Ishikawa (cell line): ENCODE data around the gene DHCR7.

ENCODE experiments used
- CEBPB ChIP-seq: IDR thresholded peaks from 2 replicates; pipeline ENCODE4 v1.6.1; 2012
- CREB1 ChIP-seq: IDR thresholded peaks from 2 replicates; pipeline ENCODE4 v1.6.1; 2012; ENCODE audit warnings: low read depth
- EGR1 ChIP-seq: IDR thresholded peaks from 2 replicates; pipeline ENCODE4 v1.6.1; 2012
- EP300 ChIP-seq: IDR thresholded peaks from 2 replicates; pipeline ENCODE4 v1.6.1; 2012; ENCODE audit warnings: borderline replicate concordance
- FOXM1 ChIP-seq: IDR thresholded peaks from 2 replicates; pipeline ENCODE4 v1.6.1; 2012; ENCODE audit warnings: low read depth, borderline replicate concordance
- MAX ChIP-seq: IDR thresholded peaks from 2 replicates; pipeline ENCODE4 v1.6.1; 2012
- NFIC ChIP-seq: IDR thresholded peaks from 2 replicates; pipeline ENCODE4 v1.6.1; 2012
- RAD21 ChIP-seq: IDR thresholded peaks from 2 replicates; pipeline ENCODE4 v1.6.1; 2012; ENCODE audit warnings: low read depth
- TAF1 ChIP-seq: IDR thresholded peaks from 2 replicates; pipeline ENCODE4 v1.6.1; 2012; ENCODE audit warnings: low read depth, mild to moderate bottlenecking
- TCF12 ChIP-seq: IDR thresholded peaks from 2 replicates; pipeline ENCODE4 v1.6.1; 2012; ENCODE audit warnings: low read depth
- TEAD4 ChIP-seq: IDR thresholded peaks from 2 replicates; pipeline ENCODE4 v1.6.1; 2012
- YY1 ChIP-seq: IDR thresholded peaks from 2 replicates; pipeline ENCODE4 v1.6.1; 2012; ENCODE audit warnings: low read depth
- ZBTB7A ChIP-seq: IDR thresholded peaks from 2 replicates; pipeline ENCODE4 v1.6.1; 2012; ENCODE audit warnings: low read depth
- TF ChIP-seq, protein P1 (sequence below): IDR thresholded peaks from 2 replicates; pipeline ENCODE4 v1.6.1; 2012
- TF ChIP-seq, protein P2 (sequence below): IDR thresholded peaks from 2 replicates; pipeline ENCODE4 v1.6.1; 2012; ENCODE audit warnings: low read depth, mild to moderate bottlenecking

DHCR7 gene

DNA sequence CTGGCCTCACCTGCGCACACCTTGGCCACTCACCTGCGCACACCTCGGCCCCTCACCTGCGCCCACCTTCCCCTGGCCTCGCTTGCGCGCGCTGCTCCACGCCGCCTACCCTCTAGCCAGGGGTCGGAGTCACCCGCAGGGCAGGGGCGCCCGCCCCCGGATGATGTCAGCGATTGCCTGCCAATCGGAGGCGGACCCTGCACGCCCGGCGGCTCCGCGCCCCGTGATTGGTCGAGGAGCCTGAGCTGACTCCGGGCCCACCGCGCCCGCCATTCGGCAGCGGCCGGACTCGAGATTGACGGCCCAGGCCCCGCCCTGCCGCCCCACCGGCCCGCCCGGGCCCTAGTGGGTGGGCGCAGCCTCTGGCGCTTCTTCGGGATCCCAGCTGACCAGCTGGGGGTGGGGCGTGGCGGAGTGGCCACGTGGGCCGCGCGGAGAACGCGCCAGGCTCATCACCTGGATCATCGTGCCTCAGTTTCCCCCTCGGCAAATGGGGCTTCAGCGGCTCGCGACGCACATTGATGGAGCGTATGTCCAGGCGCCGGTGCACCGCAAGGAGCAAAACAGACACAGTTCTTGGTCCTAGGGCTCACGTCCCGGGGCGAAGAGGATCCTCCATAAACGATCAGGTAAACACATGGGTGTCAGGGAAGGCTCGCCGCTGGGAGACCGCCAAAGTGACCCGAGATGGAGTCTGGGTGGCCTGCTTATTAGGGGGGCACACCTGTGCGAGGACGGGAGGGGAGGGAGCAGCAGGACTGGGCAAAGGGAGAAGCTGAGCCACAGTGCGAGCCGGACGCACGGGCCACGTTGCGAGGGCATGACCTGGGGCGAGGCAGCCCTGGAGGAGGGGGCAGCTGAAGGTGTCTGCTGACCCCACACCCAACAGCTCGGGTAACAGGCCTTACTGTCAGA lies at the start of gene DHCR7:
DHCR7 (minus strand) TSS at position 137 of the 915 bp plus-strand sequence. CDS start 3,441 bp downstream, outside the sequence.
- TF ChIP-seq CEBPB: no peak
- no peak for TF ChIP-seq YY1
- TF ChIP-seq EP300: no peak
- TF ChIP-seq, protein P1, sequence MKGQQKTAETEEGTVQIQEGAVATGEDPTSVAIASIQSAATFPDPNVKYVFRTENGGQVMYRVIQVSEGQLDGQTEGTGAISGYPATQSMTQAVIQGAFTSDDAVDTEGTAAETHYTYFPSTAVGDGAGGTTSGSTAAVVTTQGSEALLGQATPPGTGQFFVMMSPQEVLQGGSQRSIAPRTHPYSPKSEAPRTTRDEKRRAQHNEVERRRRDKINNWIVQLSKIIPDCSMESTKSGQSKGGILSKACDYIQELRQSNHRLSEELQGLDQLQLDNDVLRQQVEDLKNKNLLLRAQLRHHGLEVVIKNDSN: peak; percentile 94
- TF ChIP-seq TCF12: peak; percentile 70
- TF ChIP-seq MAX: peak; percentile 96
- peak; percentile 87 for TF ChIP-seq EGR1
- peak; percentile 55; the same call in 1 of the 2 replicates for TF ChIP-seq CREB1
- TF ChIP-seq, protein P2, sequence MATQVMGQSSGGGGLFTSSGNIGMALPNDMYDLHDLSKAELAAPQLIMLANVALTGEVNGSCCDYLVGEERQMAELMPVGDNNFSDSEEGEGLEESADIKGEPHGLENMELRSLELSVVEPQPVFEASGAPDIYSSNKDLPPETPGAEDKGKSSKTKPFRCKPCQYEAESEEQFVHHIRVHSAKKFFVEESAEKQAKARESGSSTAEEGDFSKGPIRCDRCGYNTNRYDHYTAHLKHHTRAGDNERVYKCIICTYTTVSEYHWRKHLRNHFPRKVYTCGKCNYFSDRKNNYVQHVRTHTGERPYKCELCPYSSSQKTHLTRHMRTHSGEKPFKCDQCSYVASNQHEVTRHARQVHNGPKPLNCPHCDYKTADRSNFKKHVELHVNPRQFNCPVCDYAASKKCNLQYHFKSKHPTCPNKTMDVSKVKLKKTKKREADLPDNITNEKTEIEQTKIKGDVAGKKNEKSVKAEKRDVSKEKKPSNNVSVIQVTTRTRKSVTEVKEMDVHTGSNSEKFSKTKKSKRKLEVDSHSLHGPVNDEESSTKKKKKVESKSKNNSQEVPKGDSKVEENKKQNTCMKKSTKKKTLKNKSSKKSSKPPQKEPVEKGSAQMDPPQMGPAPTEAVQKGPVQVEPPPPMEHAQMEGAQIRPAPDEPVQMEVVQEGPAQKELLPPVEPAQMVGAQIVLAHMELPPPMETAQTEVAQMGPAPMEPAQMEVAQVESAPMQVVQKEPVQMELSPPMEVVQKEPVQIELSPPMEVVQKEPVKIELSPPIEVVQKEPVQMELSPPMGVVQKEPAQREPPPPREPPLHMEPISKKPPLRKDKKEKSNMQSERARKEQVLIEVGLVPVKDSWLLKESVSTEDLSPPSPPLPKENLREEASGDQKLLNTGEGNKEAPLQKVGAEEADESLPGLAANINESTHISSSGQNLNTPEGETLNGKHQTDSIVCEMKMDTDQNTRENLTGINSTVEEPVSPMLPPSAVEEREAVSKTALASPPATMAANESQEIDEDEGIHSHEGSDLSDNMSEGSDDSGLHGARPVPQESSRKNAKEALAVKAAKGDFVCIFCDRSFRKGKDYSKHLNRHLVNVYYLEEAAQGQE: no peak
- peak; percentile 98 for TF ChIP-seq ZBTB7A
- TF ChIP-seq TAF1: peak; percentile 72
- TF ChIP-seq NFIC: peak; percentile 37; the same call in 1 of the 2 replicates
- no peak for TF ChIP-seq FOXM1
- TF ChIP-seq TEAD4: no peak
- no peak for TF ChIP-seq RAD21

DNA sequence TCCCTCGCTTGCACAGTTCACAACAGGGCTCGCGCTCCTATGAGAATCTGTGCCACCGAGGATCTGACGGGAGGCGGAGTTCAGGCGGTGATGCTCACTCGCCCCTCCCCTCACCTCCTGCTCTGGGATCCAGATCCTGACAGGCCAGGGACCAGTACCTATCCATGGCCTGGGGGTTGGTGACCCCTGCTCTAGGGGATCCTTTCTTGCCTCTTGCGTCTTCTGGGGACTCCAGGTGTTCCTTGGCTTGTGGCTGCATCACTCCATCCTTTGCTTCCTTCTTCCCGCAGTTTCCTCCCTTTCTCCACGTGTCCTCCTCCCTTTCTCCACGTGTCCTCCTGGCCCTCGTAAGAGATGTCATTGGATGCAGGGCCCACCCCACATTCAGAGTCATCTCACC lies 48.2 kb upstream of the DHCR7 start:
- TF ChIP-seq YY1 (no peak), RAD21 (no peak), TCF12 (no peak), CREB1 (no peak), MAX (no peak), CEBPB (no peak), EP300 (no peak), EGR1 (no peak), NFIC (no peak), TAF1 (no peak), FOXM1 (no peak)
- TF ChIP-seq, protein P2: no peak
- TF ChIP-seq, protein P1: no peak

DNA sequence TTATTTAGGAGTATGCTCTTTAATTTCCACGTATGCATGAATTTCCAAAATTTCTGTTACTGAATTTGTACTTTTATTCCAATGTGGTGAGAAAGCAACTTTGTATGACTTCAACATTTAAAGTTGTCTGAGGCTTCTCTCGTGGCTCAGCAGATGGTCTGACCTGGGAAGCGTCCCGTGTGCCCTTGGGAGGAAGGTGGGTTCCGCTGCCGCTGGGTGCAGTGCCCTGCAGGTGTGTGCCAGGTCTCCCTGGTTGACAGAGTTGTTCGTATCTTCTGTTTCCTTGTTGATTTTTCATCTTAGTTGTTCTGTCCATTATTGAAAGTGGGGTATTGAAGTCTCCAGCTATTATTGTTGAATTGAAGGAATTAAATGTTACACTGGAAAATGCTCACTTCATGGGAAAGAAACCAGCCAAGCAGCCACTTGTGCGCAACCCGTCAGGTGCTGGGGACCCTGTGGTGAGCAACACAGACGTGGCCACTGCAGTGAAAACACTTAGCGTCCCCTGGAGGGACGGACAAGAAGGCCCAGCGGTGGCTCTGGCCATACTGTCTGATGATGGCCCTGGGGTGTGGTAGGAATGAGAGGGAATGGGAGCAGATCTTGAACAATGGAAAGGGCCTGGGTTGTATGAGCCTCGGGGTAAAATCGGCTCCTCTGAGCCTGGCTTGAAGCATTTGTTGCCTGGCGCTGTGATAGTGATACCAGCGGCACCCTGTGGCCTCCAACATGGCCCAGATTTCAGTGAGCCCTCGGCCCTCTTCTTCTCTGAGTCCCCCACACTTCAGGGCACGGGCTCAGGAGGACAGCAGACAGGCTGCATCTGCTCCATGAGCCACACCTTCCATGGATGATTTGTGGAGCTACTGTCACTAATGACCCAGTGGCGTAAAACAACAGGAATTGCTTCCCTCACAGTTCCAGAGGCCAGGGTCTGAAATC lies 47.4 kb upstream of the DHCR7 start:
- no peak for TF ChIP-seq TCF12
- TF ChIP-seq MAX: no peak
- TF ChIP-seq TEAD4: no peak
- no peak for TF ChIP-seq CEBPB
- no peak for TF ChIP-seq RAD21
- TF ChIP-seq NFIC: no peak
- no peak for TF ChIP-seq YY1
- TF ChIP-seq ZBTB7A: no peak
- no peak for TF ChIP-seq CREB1
- no peak for TF ChIP-seq EGR1
- no peak for TF ChIP-seq EP300
- no peak for TF ChIP-seq TAF1
- TF ChIP-seq, protein P1: no peak
- TF ChIP-seq, protein P2: no peak
- TF ChIP-seq FOXM1: no peak
